Fibroblast of skin of left biceps (primary cell): Measurements from ENCODE around the gene CFAP20DC.
"Not testable (repeated sequence)": the region's sequence is repeated elsewhere in the genome, so short reads cannot be mapped to it uniquely, and the experiment has no call there.

Experiments
- DNase-seq, 2 experiments: peaks; one replicate each; pipeline ENCODE4 v3.0.0-alpha.2; 2013; ENCODE audit warnings: low read depth in 2 of 2

The CFAP20DC gene

GRCh38 chr3:59023612-59024011 lies 26.2 kb downstream of the CFAP20DC start:
- DNase-seq, result no peak

GRCh38 chr3:59017617-59017984 lies 32.2 kb downstream of the CFAP20DC start:
- DNase-seq, result no peak

GRCh38 chr3:59016930-59017616 lies 32.8 kb downstream of the CFAP20DC start:
- no peak for DNase-seq

GRCh38 chr3:59013611-59014010 lies 36.2 kb downstream of the CFAP20DC start:
- DNase-seq, result no peak

- no peak for DNase-seq
These were observed 42.9 kb downstream of the CFAP20DC start for GRCh38 chr3:59006634-59007517.

- DNase-seq, result no peak
These were observed 48.1 kb downstream of the CFAP20DC start for GRCh38 chr3:59001675-59002074.

- DNase-seq, result no peak
These were observed 50.1 kb downstream of the CFAP20DC start for GRCh38 chr3:58999774-59000160.

GRCh38 chr3:58999134-58999773 lies 50.6 kb downstream of the CFAP20DC start:
- no peak for DNase-seq

- DNase-seq, result peak; percentile 75 to 76
These were observed 51.2 kb downstream of the CFAP20DC start for GRCh38 chr3:58998476-58999117.

GRCh38 chr3:58996730-58997129 lies 53.1 kb downstream of the CFAP20DC start:
- no peak for DNase-seq

- DNase-seq, result peak; percentile 26 to 34
These were observed 55.0 kb downstream of the CFAP20DC start for GRCh38 chr3:58994746-58995330.

- no peak for DNase-seq
These were observed 56.3 kb downstream of the CFAP20DC start for GRCh38 chr3:58993547-58993946.

GRCh38 chr3:58991623-58992022 lies 58.2 kb downstream of the CFAP20DC start:
- no peak for DNase-seq

GRCh38 chr3:58991026-58991425 lies 58.8 kb downstream of the CFAP20DC start:
- DNase-seq, result no peak

GRCh38 chr3:58989955-58990354 lies 59.9 kb downstream of the CFAP20DC start:
- no peak for DNase-seq

GRCh38 chr3:58989163-58989562 lies 60.7 kb downstream of the CFAP20DC start:
- DNase-seq, result peak; percentile 18 to 30

- DNase-seq, result no peak
These were observed 61.8 kb downstream of the CFAP20DC start for GRCh38 chr3:58988041-58988440.

GRCh38 chr3:58986654-58987053 lies 63.2 kb downstream of the CFAP20DC start:
- no peak for DNase-seq

- no peak for DNase-seq
These were observed 70.0 kb downstream of the CFAP20DC start for GRCh38 chr3:58979840-58980239.

GRCh38 chr3:58973796-58974195 lies 76.0 kb downstream of the CFAP20DC start:
- DNase-seq, result no peak

GRCh38 chr3:58967866-58968265 lies 82.0 kb downstream of the CFAP20DC start:
- not testable (repeated sequence) for DNase-seq

- peak; percentile 42 to 44 for DNase-seq
These were observed 84.0 kb downstream of the CFAP20DC start for GRCh38 chr3:58965865-58966264.
